ENCODE data around the gene TMEM258.

TMEM258 gene

DNA sequence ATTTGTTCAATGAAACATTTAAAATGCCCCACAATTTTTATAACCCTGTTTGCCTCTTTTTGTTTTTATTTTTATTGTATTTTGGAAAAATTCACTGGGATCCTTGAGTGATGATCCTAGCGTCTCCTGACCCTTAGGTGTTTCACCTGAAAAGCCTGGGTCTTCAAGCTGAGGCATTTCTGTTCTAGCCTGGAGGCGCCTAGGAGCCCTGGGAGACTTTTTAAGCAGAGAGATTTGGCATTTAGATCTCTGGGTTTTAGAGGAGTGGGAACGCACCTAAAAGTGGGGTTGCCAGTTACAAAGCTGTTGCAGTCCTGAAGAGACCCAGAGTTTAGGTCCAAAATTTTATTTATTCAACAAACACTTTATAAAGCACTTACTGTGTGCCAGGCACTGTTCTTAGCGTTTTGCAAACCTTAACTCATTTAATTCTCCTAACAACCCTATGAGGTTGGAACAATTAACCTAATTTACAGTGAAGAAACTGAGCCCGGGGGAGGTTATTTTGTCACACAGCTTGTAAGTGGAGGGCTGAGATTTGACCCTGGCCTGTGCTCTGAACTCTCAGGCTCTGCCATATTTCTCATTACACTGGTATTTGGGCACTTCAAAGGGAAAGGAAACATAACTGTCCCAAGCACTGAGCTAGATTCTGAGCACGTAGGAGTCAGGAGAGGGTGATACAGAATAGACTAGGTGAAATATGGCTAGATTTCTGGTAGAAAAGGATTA is 25.2 kb upstream of the TMEM258 start:
- no peak for DNase-seq

DNA sequence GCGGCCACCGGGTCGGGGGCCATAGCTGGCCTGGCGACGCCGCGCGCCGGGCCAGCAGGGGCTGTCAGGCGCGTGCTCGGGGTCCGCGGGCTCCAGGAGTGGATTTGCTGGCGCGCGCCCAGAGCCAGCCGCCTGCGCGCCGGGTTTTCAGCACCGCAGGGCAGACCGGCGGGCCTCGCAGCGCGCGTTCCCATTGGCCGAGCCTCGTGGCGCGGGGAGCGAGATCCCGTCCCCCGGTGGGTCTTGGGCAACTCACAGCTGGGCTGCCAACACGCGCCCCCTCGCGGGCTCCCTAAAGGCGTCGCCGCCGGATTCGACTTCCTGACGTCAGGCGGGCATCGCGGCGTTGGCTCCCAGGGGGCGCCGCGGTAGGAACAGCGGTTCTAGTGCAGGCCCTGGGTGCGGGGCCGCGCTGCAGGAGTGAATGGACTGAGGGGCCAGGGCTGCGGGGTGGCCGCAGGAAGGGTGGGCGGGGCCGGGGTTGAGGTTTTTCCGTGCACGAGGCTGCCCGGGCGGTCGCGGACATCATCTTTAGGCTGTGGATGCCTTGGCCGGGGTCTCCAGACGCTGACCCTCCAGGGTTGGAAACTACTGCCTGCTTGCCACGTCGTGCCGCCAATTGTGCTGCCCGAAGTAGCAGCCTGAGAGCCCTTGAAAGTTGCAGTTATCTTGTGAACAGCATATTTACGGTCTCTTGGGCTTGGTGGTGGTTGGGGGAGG is 24.5 kb upstream of the TMEM258 start, which contains the start of gene FADS1:
TSS of gene FADS1 (minus strand) at position 268 of the 720 bp plus-strand sequence. CDS start at position 194, 74 bp downstream.
- DNase-seq, result peak; percentile 92

- peak; percentile 79 for DNase-seq
Measured at GRCh38 chr11:61815790-61816735, 23.7 kb upstream of the TMEM258 start.

DNA sequence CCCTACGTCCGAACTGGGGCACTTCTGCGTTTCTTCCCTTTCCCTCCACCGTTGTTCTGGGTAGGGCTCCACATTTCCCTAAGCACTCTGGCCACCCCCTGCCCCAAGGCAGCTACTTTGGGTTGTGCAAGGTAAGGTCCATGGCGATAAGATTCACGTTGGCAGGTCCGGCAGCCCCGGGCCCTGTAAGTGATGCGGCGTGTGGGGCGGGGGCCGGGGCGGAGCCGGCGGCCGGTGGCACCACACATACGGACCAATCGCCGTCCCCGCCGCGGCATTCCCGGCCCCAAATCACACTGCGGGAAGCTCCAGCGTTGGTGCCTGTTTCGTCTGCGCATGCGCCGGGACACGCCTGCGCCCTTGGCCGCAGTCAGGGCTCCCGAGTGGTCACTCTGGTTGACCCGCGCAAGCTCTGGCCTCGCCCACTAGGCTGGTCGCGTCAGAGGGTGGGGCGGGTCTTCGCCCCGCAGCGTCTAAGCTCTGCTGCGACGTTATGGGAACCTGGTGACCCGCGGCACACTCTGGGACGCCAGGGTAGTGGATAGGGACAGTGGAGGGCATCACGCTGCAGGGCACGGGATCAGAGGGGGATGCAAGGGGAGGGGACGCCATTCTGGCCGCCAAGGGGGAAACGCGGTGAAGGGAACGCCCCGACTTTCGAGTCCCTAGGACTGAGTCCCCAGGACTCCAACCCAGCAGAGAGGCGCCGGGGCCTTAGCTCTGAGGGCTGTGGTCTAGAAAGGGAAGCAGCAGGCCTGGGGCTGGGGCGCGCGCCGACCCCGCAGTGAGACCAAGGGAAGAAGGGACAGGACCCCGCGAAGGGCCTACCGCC is 22.8 kb upstream of the TMEM258 start:
- peak; percentile 94 for DNase-seq

DNA sequence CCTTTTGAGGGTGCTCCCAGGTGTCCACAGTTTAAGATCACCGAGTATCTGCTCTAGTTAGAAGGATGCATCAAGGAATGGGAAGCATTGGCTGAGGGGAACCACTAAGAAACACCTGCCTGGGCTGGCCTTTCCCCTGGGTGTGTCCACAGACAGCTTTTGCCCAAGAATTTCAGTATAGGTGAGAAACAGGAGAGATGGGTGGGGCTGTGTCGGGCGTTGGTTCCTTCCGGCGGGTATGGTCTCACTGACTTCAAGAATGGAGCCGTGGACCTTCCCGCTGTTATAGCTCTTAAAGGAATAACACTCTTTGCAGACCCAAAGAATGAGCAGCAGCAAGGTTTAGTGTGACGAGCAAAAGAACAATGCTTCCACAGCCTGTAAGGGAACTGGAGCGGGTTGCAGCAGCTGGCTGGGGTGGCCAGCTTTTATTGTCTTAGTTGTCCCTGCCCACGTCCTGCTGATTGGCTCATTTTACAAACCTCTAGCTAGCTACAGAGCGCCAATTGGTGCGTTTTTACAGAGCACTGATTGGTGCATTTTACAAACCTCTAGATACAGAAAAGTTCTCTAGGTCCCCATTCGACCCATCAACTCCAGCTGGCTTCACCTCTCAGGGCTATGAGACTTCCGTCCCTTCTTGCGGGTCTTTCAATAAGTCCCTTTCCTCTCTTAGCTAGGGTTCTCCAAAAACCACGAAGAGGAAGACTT is 22.0 kb upstream of the TMEM258 start:
- DNase-seq, result no peak

GRCh38 chr11:61812736-61813411 is 20.5 kb upstream of the TMEM258 start:
- DNase-seq, result no peak

GRCh38 chr11:61811831-61812230 is 19.4 kb upstream of the TMEM258 start:
- DNase-seq, result no peak

DNA sequence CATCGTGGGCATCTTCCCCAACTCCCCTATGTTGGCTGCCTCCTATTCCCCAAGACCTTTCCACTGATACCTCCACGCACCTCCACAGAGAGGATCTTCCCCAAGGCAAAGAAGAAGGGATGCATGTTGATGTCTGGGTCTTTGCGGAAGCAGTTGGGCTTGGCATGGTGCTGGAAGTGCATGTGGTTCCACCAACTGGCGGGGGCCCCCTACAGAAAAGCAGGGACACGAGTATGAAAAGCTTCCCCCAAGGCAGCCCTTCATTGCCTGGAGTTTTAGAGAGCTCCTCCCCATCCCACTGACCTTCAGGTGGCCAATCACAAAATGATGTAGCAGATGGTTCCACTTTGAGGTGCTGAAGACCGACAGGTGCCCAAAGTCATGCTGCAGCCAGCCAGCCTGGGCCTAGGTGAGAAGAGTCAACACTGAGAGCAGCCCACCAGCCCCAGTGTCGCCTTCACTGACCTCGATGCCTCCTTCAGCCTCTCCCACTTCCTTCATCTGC is 18.3 kb upstream of the TMEM258 start:
- no peak for DNase-seq

- DNase-seq, result no peak
Measured at GRCh38 chr11:61806785-61807184, 14.4 kb upstream of the TMEM258 start.

GRCh38 chr11:61805146-61805545 is 12.7 kb upstream of the TMEM258 start:
- DNase-seq, result no peak

DNA sequence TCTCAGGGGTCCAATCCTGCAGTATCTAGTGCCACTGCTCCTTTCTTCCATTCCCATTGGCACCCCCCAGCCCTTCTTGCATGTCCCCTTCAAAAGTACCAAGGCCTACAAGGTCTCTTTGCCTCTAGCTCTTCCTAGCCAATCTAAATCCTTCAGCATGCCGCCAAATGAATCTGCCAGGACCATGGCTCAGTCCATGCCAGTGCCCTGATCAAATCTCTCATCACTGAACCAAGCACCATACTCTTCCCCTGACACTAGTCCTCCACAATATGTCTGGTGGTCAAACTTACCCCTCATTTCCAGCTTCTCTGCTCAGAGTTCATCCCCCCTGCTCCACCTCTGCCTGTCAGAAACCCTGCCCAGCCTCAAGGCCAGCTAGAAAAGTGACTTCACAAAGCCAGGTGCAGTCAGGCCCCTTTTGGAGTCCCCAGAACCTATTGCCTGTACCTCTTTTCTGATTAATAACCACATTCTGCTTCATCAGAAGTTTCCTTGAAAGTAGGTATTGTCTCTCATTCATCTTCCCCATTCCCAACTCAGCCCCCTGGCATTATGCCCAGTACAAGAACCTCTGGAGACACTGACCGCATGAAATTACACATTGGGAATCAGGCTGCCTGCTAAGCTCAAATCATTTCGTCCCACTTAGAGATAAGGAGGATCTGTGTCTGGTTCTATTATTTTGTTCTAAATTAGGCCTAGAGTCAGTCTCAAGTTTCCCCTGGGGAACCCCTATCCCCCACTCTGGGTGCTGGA is 11.7 kb upstream of the TMEM258 start:
- DNase-seq, result no peak

GRCh38 chr11:61802605-61803004 is 10.2 kb upstream of the TMEM258 start:
- DNase-seq, result no peak

- DNase-seq, result no peak
Measured at GRCh38 chr11:61800331-61801281, 8.2 kb upstream of the TMEM258 start.

DNA sequence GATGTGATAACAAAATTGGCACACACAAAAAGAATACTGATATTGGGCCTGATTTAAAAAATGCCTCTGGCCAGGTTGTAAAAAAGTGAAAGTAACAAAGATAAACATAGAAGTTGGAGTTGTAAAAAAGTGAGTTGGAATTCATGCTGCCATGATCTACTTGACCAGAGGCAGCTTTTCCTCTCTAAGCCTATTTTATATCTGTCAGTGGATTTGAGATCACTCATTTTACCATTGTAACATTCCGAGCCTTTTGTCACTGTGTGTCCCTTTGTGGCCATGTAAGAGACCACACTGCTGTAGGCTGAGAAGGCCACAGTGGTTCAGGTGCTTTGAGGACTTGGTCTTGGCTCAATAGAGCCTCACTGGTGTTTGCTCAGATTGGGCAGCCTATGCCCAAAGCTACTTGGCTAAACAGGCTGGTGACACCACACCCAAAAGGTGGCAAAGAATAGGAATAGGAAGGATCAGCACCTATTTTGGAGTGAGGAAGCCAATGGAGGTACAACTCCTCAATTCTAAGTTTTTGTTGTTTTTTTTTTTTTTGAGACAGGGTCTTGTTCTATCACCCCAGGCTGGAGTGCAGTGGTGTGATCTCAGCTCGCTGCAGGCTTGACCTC is 7.4 kb upstream of the TMEM258 start:
- no peak for DNase-seq

- DNase-seq, result no peak
Measured at GRCh38 chr11:61797263-61797944, 5.0 kb upstream of the TMEM258 start.

DNA sequence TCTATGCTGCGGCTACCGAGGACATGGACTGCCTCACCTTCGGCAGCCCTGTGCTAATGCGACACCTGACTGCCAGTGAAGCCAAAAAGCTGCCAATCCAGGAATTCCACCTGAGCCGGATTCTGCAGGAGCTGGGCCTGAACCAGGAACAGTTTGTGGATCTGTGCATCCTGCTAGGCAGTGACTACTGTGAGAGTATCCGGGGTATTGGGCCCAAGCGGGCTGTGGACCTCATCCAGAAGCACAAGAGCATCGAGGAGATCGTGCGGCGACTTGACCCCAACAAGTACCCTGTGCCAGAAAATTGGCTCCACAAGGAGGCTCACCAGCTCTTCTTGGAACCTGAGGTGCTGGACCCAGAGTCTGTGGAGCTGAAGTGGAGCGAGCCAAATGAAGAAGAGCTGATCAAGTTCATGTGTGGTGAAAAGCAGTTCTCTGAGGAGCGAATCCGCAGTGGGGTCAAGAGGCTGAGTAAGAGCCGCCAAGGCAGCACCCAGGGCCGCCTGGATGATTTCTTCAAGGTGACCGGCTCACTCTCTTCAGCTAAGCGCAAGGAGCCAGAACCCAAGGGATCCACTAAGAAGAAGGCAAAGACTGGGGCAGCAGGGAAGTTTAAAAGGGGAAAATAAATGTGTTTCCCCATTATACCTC is 3.6 kb upstream of the TMEM258 start:
- DNase-seq, result no peak

- no peak for DNase-seq
Measured at GRCh38 chr11:61795459-61795858, 3.1 kb upstream of the TMEM258 start.

Measured in left hindlimb (tissue), 1 donor.